Astrocyte of the cerebellum (primary cell): ENCODE measurements around the gene ACYP2.

Experiments used
- DNase-seq: peaks from one replicate; pipeline ENCODE4 v3.0.0-alpha.2; 2011; ENCODE audit warnings: low read depth
- H3K4me3 ChIP-seq: 2 replicates; pipeline ENCODE4 v1.5.1; 2011; ENCODE audit warnings: mild to moderate bottlenecking, low read depth, low read length, moderate library complexity
- CTCF ChIP-seq: IDR thresholded peaks from 2 replicates; pipeline ENCODE4 v1.5.1; 2012; ENCODE audit warnings: low read length, low read depth, moderate library complexity, mild to moderate bottlenecking; ENCODE audit errors: missing control alignments
- in situ Hi-C: cut with HindIII; loops from 2 replicates; pipeline ENCODE4 v1.10.0; 2017; ENCODE audit warnings: low sequenced_read_pairs

The ACYP2 gene

GRCh38 chr2:54336977-54337255 is 221.5 kb downstream of the ACYP2 start:
- no peak for TF ChIP-seq CTCF
- no peak for DNase-seq
- in situ Hi-C loops, result no loop called here
- H3K4me3 ChIP-seq, result no peak overlapping the region

GRCh38 chr2:54341656-54342055 is 226.2 kb downstream of the ACYP2 start:
- in situ Hi-C loops, result no loop called here
- H3K4me3 ChIP-seq, result no peak overlapping the region
- peak; percentile 17 for TF ChIP-seq CTCF
- DNase-seq, result no peak

GRCh38 chr2:54342603-54343002 is 227.2 kb downstream of the ACYP2 start:
- no peak for DNase-seq
- TF ChIP-seq CTCF, result no peak
- in situ Hi-C loops, result no loop called here
- no peak overlapping the region for H3K4me3 ChIP-seq

- no peak for DNase-seq
- no peak overlapping the region for H3K4me3 ChIP-seq
- TF ChIP-seq CTCF, result no peak
- in situ Hi-C loops, result no loop called here
Observed at GRCh38 chr2:54347622-54348021, 232.2 kb downstream of the ACYP2 start.

- DNase-seq, result peak; percentile 26
- no peak for TF ChIP-seq CTCF
Observed at GRCh38 chr2:54348646-54349045, 233.2 kb downstream of the ACYP2 start.

GRCh38 chr2:54350426-54350825 is 235.0 kb downstream of the ACYP2 start:
- in situ Hi-C loops, result no loop called here
- no peak for DNase-seq
- no peak for TF ChIP-seq CTCF
- no peak overlapping the region for H3K4me3 ChIP-seq

More at GRCh38 chr2:54348646-54349045, 233.2 kb downstream of the ACYP2 start:
- in situ Hi-C loops, result no loop called here
- H3K4me3 ChIP-seq, result no peak overlapping the region

GRCh38 chr2:54353216-54353615 is 237.8 kb downstream of the ACYP2 start:
- DNase-seq, result no peak
- in situ Hi-C loops, result no loop called here
- TF ChIP-seq CTCF, result no peak
- H3K4me3 ChIP-seq, result no peak overlapping the region
